B cell (primary cell): Measurements from ENCODE around the gene UBALD2. TPM values are rescaled to one million over a fixed set of nuclear protein-coding genes. Genes with fewer than 3 reads are reported as not detected.

Experiments
- ATAC-seq: fragments of 200-7000 bp; cut with Tn5 transposase; one replicate; pipeline ENCODE4 v1.10.0; 2021; ENCODE audit warnings: low read depth, mild to moderate bottlenecking, moderate number of reproducible peaks, moderate library complexity
- CTCF ChIA-PET: fragments of 350-600 bp; sonication (Branson Sonifier 250); formaldehyde crosslinking; loops from one replicate; lab custom pipeline; 2021; ENCODE audit warnings: antibody characterized with exemption, inconsistent platforms; lab: Charles Lee
- POLR2A ChIA-PET: fragments of 350-600 bp; sonication (Branson Sonifier 250); formaldehyde crosslinking; loops from one replicate; lab custom pipeline; 2021; ENCODE audit warnings: antibody characterized with exemption; lab: Charles Lee
- DNase-seq: peaks from one replicate; pipeline ENCODE4 v3.0.0; 2013
- H2AFZ ChIP-seq: 2 replicates; pipeline ENCODE4 v1.6.1; 2012; ENCODE audit warnings: mild to moderate bottlenecking, low read depth, low read length; ENCODE audit not compliant: insufficient read depth, poor library complexity, severe bottlenecking
- H3K27ac ChIP-seq, 2 donors: 1 replicate in 1 of 2; 2 replicates in 1 of 2; pipeline ENCODE4 v1.5.1; 2012 to 2013; ENCODE audit warnings: low read length in 2 of 2, mild to moderate bottlenecking in 2 of 2, moderate library complexity in 1 of 2
- H3K27me3 ChIP-seq, 4 experiments: fragments of 200-600 bp in 1 of 4; sonication (generic) in 1 of 4; replicated peaks in 1 of 4; 1 replicate in 2 of 4; 2 replicates in 2 of 4; pipeline versions ENCODE4 v1.6.1 to v1.7.0; 2013 to 2016; ENCODE audit warnings: low read length in 3 of 4, mild to moderate bottlenecking in 2 of 4, mixed read lengths in 1 of 4, moderate library complexity in 1 of 4; ENCODE audit not compliant: insufficient read depth in 4 of 4, control insufficient read depth in 3 of 4; ENCODE audit errors: control extremely low read depth in 1 of 4
- H3K36me3 ChIP-seq, 2 experiments: replicated peaks in 1 of 2; 1 replicate in 1 of 2; 2 replicates in 1 of 2; pipeline versions ENCODE4 v1.6.1 to v1.7.1; 2013; ENCODE audit warnings: low read length in 1 of 2; ENCODE audit not compliant: insufficient read depth in 2 of 2, control insufficient read depth in 1 of 2; ENCODE audit errors: control extremely low read depth in 1 of 2, extremely low read depth in 1 of 2
- H3K4me1 ChIP-seq, 2 donors: fragments of 200-600 bp in 1 of 2; sonication (generic) in 1 of 2; 1 replicate in 1 of 2; 2 replicates in 1 of 2; pipeline versions ENCODE4 v1.5.1 to v1.6.1; 2013 to 2017; ENCODE audit warnings: low read length in 2 of 2; ENCODE audit not compliant: control insufficient read depth in 2 of 2, insufficient read depth in 2 of 2
- H3K4me2 ChIP-seq: replicated peaks from 2 replicates; pipeline ENCODE3; 2012; ENCODE audit warnings: mild to moderate bottlenecking, low read depth, low read length; ENCODE audit not compliant: poor library complexity, severe bottlenecking
- H3K4me3 ChIP-seq, 5 experiments: fragments of 200-600 bp in 1 of 5; sonication (generic) in 1 of 5; 1 replicate in 3 of 5; 2 replicates in 2 of 5; pipeline versions ENCODE4 v1.5.1 to v1.7.0; 2011 to 2016; ENCODE audit warnings: low read length in 4 of 5, mild to moderate bottlenecking in 4 of 5, low read depth in 2 of 5, control low read depth in 1 of 5, moderate library complexity in 1 of 5; ENCODE audit not compliant: insufficient read depth in 1 of 5; ENCODE audit errors: control extremely low read depth in 1 of 5, extremely low read depth in 1 of 5
- H3K79me2 ChIP-seq: fragments of 200-600 bp; sonication (generic); one replicate; pipeline ENCODE4 v1.6.0; 2016; ENCODE audit warnings: low read length; ENCODE audit not compliant: control insufficient read depth, insufficient read depth
- H3K9ac ChIP-seq: fragments of 200-600 bp; sonication (generic); 2 replicates; pipeline ENCODE4 v1.6.1; 2017; ENCODE audit warnings: mild to moderate bottlenecking, low read length, moderate library complexity
- H3K9me3 ChIP-seq, 3 donors: one replicate each; pipeline versions ENCODE4 v1.6.1 to v1.7.1; 2013; ENCODE audit warnings: low read length in 2 of 3; ENCODE audit not compliant: control insufficient read depth in 2 of 3, insufficient read depth in 1 of 3; ENCODE audit errors: control extremely low read depth in 1 of 3
- H4K20me1 ChIP-seq: 2 replicates; pipeline ENCODE4 v1.6.0; 2012; ENCODE audit warnings: mild to moderate bottlenecking, low read length; ENCODE audit not compliant: insufficient read depth, control insufficient read depth, poor library complexity, severe bottlenecking
- H3K27ac Mint-ChIP-seq: one replicate; pipeline ENCODE4 v1.8.0; 2021; ENCODE audit warnings: mixed read lengths
- H3K27me3 Mint-ChIP-seq: one replicate; pipeline ENCODE4 v1.8.0; 2021; ENCODE audit warnings: mixed read lengths
- H3K4me1 Mint-ChIP-seq: one replicate; pipeline ENCODE4 v1.8.0; 2021; ENCODE audit warnings: mixed read lengths
- H3K4me3 Mint-ChIP-seq: one replicate; pipeline ENCODE4 v1.8.0; 2021; ENCODE audit warnings: mixed read lengths
- H3K9me3 Mint-ChIP-seq: one replicate; pipeline ENCODE4 v1.8.0; 2022; ENCODE audit warnings: mixed read lengths; ENCODE audit not compliant: insufficient read depth
- EZH2 ChIP-seq: IDR thresholded peaks from 2 replicates; pipeline ENCODE4 v1.6.1; 2012; ENCODE audit warnings: borderline replicate concordance, low read depth, mild to moderate bottlenecking, moderate library complexity, low read length; ENCODE audit not compliant: insufficient read depth, poor library complexity, severe bottlenecking
- WGBS: methylation state at CpG from one replicate; pipeline ENCODE4 v1.1.5; 2013; ENCODE audit warnings: missing lambda C conversion rate; ENCODE audit not compliant: insufficient coverage; 5-methylcytosine and 5-hydroxymethylcytosine counted together
- intact Hi-C: fragments of 100-400 bp; cut with micrococcal nuclease; formaldehyde crosslinking; loops from one replicate; pipeline ENCODE4 v1.10.0; 2022
- polyA plus RNA-seq: library from polyadenylated mRNA; depleted of rRNA; stranded (reverse); fragments of >200 nt; gene quantifications from 2 replicates; pipeline ENCODE4 v1.2.3, GENCODE V29; 2012
- total RNA-seq, 2 donors: library from RNA; stranded (reverse); fragments of 120-200 nt in 1 of 2; gene quantifications; 1 replicate in 1 of 2; 2 replicates in 1 of 2; pipeline versions ENCODE4 v1.2.3 to v1.2.4, GENCODE V29; 2013 to 2022
- TF ChIP-seq, protein P1 (sequence below): fragments of 200-600 bp; IDR thresholded peaks from one replicate; pipeline ENCODE4 v1.8.0; 2022; ENCODE audit warnings: antibody characterized with exemption, mild to moderate bottlenecking

UBALD2 gene
- total and polyA plus RNA-seq, 2 donors (not counting 1 experiment from before 2014, with no cell fraction given) = 78.9 to 155 TPM

DNA sequence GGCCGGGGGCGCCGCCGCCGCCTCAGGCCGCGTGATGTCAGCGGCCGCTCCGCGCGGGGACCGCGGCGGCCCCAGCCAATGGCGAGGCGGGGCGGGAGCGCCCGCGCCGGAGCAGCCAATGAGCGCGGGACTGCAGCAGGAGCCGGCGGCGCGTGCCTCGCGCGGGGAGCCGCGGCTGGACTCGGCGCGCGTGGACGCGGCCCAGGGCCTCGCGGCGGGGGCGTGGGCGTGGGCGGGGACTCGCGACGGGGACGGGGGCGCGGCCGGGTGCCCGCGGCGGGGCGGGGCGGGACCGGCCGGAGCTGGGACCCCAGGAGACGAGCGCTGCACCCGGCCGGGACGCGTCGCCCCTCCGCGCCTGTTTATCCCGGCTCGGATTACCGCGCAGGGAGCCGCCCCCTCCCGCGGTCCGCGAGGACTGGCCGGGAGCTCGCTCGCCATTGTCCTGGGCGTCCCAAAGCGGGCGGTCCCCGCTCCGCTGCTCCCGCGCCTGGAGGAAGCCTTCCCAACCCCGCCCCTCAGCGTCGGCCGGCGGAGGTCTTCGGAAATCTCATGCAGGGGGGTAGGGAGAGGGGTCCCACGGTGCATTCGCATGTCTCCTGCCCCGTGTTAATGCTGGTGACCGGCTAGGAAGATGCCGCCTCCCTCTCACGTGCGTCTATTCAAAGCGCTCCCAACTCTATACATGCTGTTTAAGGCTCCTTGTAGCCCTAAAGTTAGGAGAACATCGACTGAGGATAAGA, 24.5 kb upstream of the UBALD2 start, which contains the start of gene RNF157:
RNF157 (minus strand) TSS at position 33 of the 743 bp plus-strand sequence. CDS start 253 bp downstream, outside the sequence.
- Mint-ChIP-seq H3K9me3 (no peaks in the 10 kb centered on the region), H3K27me3 (peaks cover 38% of the 10 kb centered on the region), H3K27ac (peak within 1 kb of the TSS; percentile 70), H3K4me3 (peak within 1 kb of the TSS; percentile 88), H3K4me1 (peaks cover 11% of the 10 kb centered on the region)
- ChIA-PET CTCF (no interaction called here), POLR2A (no interaction called here)
- Histone ChIP-seq H3K27me3 (peaks cover 0 to 46% (median 26%) of the 10 kb centered on the region in 4 experiments), H3K9me3 (peaks cover 0 to 5% (median 1%) of the 10 kb centered on the region in 3 donors), H3K4me2 (peak within 1 kb of the TSS; percentile 96), H3K4me1 (peaks cover 16 to 21% of the 10 kb centered on the region in 2 donors), H3K4me3 (peak within 1 kb of the TSS; percentile 46 to 66 (median 61)), H3K27ac (no peak within 1 kb of the TSS), H4K20me1 (no peaks in the 10 kb centered on the region), H2AFZ (peak within 1 kb of the TSS; percentile 77), H3K9ac (peak within 1 kb of the TSS; percentile 67), H3K79me2 (no peaks in the 10 kb centered on the region), H3K36me3 (no peaks in the 10 kb centered on the region)
- intact Hi-C loops = loop anchor here (1.0 to 2.0 kb wide), 2 partner anchors 24 to 32 kb away; no protein-coding TSS in a partner anchor
- peak; percentile 90 for ATAC-seq
- WGBS = under 1% methylated on average over 99 of the region's 102 CpGs
- DNase-seq = peak; percentile 66
- peak; percentile 93 for TF ChIP-seq EZH2
- TF ChIP-seq, protein P1, sequence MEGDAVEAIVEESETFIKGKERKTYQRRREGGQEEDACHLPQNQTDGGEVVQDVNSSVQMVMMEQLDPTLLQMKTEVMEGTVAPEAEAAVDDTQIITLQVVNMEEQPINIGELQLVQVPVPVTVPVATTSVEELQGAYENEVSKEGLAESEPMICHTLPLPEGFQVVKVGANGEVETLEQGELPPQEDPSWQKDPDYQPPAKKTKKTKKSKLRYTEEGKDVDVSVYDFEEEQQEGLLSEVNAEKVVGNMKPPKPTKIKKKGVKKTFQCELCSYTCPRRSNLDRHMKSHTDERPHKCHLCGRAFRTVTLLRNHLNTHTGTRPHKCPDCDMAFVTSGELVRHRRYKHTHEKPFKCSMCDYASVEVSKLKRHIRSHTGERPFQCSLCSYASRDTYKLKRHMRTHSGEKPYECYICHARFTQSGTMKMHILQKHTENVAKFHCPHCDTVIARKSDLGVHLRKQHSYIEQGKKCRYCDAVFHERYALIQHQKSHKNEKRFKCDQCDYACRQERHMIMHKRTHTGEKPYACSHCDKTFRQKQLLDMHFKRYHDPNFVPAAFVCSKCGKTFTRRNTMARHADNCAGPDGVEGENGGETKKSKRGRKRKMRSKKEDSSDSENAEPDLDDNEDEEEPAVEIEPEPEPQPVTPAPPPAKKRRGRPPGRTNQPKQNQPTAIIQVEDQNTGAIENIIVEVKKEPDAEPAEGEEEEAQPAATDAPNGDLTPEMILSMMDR = no peak

DNA sequence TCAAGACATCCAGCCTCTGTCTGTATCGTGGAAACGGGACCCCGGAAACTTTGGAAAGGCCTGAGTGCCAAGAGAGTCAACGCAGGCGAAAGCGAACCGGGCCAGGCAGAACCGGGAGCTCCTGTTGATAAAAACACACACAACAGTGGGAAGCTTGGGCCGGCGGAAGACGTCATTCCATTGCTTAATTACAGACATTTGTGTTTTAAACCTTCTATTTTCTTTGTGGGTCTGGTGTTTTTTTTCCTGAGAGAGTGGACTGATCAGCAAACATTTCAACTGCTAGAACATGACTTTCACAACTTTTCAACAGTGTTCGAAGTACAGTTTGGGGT, 24.0 kb upstream of the UBALD2 start:
- H3K4me2 ChIP-seq = peak overlapping the region; percentile 96
- H3K79me2 ChIP-seq = no peaks in the 10 kb centered on the region
- H4K20me1 ChIP-seq = no peaks in the 10 kb centered on the region
- H3K4me1 ChIP-seq = peaks cover 18 to 22% of the 10 kb centered on the region in 2 donors
- peaks cover 0 to 46% (median 26%) of the 10 kb centered on the region in 4 experiments for H3K27me3 ChIP-seq
- peaks cover 14% of the 10 kb centered on the region for H3K4me1 Mint-ChIP-seq
- peaks cover 0 to 5% (median 1%) of the 10 kb centered on the region in 3 donors for H3K9me3 ChIP-seq
- peak overlapping the region; percentile 88 for H3K4me3 Mint-ChIP-seq
- H2AFZ ChIP-seq = peak overlapping the region; percentile 77
- H3K36me3 ChIP-seq = no peaks in the 10 kb centered on the region
- WGBS = 5% methylated on average over 7 of the region's 12 CpGs
- peaks cover 38% of the 10 kb centered on the region for H3K27me3 Mint-ChIP-seq
- POLR2A ChIA-PET = no interaction called here
- H3K4me3 ChIP-seq = peak overlapping the region; percentile 46 to 66 (median 61)
- H3K9ac ChIP-seq = peak overlapping the region; percentile 67
- H3K9me3 Mint-ChIP-seq = no peaks in the 10 kb centered on the region
- no peak for DNase-seq
- ATAC-seq = no peak
- H3K27ac Mint-ChIP-seq = no peak overlapping the region
- intact Hi-C loops = loop anchor here (2.0 kb wide), 1 partner anchor 32 kb away; no protein-coding TSS in a partner anchor
- CTCF ChIA-PET = no interaction called here
- H3K27ac ChIP-seq = no peak overlapping the region
- no peak for TF ChIP-seq EZH2
- TF ChIP-seq, protein P1 = no peak
